ENCODE results near the gene PLBD1. TPM values are rescaled to one million over a fixed set of nuclear protein-coding genes. Genes with fewer than 3 reads are reported as not detected.

PLBD1 gene
- total RNA-seq, 1 experiment from 2014 or later, result 13.8 TPM

DNA sequence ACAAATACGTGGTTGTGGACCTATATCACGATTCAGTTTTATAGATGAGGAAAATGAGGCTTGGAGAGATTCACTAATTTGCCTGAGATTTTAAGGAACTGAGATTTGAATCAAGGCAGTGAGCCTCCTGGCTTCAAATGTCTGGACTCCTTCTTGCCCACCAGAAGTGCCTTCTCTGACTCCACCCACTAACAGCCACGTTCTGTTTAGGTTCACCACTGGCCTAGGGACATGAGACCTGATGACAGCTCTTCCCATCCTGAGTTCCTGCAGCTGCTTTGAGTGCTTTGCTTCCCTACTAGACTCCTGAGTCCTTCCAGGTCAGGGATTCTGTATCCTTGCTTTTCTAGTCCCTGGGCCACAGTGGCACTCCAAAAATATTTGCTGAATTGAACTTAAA is 57.1 kb downstream of the PLBD1 start:
- DNase-seq, result no peak
- POLR2A ChIA-PET (ENCODE audit: unreplicated experiment), result no interaction called here
- Histone ChIP-seq H2AFZ (no peak overlapping the region), H3K4me1 (replicated peaks; ENCODE audit: insufficient read depth) (peaks cover 18% of the 10 kb centered on the region), H3K9me2 (ENCODE audit: insufficient read depth) (no peaks in the 10 kb centered on the region), H4K20me1 (ENCODE audit: insufficient read depth) (no peaks in the 10 kb centered on the region), H3K9me3 (ENCODE audit: insufficient read depth, low read depth) (no peaks in the 10 kb centered on the region), H3K27ac (no peak overlapping the region), H3K4me2 (no peak overlapping the region), H3F3A (ENCODE audit: insufficient read depth, low read depth) (peaks cover 6% of the 10 kb centered on the region), H3K4me3 (no peak overlapping the region), H3K79me2 (ENCODE audit: low read depth) (no peaks in the 10 kb centered on the region), H3K27me3 (ENCODE audit: insufficient read depth, low read depth) (no peaks in the 10 kb centered on the region), H3K36me3 (ENCODE audit: low read depth) (no peaks in the 10 kb centered on the region)
- intact Hi-C loops (cut with micrococcal nuclease; ENCODE audit: unreplicated experiment), result loop anchor here (5.0 to 10.0 kb wide), 2 partner anchors 273 to 484 kb away; no protein-coding TSS in a partner anchor
- no TSS peak for BruUV-seq (replicated peaks)
- TF ChIP-seq EZH2 (IDR thresholded peaks at IDR 0.05; ENCODE audit: low read depth), result no peak
- TF ChIP-seq, protein P1, sequence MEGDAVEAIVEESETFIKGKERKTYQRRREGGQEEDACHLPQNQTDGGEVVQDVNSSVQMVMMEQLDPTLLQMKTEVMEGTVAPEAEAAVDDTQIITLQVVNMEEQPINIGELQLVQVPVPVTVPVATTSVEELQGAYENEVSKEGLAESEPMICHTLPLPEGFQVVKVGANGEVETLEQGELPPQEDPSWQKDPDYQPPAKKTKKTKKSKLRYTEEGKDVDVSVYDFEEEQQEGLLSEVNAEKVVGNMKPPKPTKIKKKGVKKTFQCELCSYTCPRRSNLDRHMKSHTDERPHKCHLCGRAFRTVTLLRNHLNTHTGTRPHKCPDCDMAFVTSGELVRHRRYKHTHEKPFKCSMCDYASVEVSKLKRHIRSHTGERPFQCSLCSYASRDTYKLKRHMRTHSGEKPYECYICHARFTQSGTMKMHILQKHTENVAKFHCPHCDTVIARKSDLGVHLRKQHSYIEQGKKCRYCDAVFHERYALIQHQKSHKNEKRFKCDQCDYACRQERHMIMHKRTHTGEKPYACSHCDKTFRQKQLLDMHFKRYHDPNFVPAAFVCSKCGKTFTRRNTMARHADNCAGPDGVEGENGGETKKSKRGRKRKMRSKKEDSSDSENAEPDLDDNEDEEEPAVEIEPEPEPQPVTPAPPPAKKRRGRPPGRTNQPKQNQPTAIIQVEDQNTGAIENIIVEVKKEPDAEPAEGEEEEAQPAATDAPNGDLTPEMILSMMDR (conservative IDR thresholded peaks at IDR 0.05), result no peak
- CTCF ChIA-PET, result no interaction called here

DNA sequence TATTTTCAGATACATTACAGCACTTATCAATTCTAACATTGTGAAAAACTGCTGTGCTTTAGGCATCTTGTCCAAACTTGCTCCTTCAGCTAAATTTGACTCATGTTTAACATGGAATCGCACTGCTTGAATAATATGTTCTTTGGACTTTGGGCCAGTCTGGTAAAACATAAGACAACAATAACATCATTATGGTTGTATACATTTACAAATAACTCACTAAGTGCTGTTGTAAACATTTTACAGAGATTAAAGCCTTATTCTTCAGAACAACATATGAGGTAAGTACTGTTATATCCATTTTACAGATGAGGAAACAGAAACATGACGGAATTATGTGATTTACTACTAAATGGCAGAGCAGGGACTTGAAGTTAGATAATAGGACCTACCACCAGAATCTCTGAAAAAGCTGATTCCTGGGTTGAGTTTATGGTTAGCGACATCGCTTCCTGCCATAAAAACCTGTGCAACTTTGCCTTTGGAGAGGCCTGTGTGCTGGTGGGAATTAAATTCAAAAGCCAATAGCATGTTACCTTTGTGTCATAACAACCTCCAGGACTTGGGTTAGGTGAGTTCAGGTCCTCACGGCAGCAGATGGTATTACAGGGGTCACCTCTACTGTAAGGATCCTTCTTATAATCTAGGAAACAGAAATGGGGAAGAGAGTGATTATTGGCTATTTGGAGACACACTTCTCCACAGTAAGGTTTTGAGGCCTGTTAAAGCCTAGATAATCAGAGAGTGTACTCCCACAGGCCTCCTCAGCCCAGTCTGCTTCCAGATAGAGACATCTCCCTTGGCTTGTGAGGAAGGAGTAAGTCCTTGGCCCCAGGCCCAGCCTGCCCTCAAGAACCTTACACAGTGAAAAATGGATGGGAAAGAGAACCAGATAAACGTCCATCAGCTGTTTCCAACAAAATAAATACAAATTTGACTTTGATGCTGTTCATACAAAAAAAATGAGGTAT is 61.8 kb downstream of the PLBD1 start:
- Histone ChIP-seq H3K79me2 (ENCODE audit: low read depth) (no peaks in the 10 kb centered on the region), H3K36me3 (ENCODE audit: low read depth) (no peaks in the 10 kb centered on the region; the same call in 1 of the 2 replicates), H3K9me3 (ENCODE audit: insufficient read depth, low read depth) (no peaks in the 10 kb centered on the region), H3K4me2 (no peak overlapping the region), H3K27me3 (ENCODE audit: insufficient read depth, low read depth) (no peaks in the 10 kb centered on the region), H3K4me3 (no peak overlapping the region), H4K20me1 (ENCODE audit: insufficient read depth) (no peaks in the 10 kb centered on the region), H3K9me2 (ENCODE audit: insufficient read depth) (no peaks in the 10 kb centered on the region), H3K27ac (no peak overlapping the region), H3K4me1 (replicated peaks; ENCODE audit: insufficient read depth) (no peaks in the 10 kb centered on the region), H2AFZ (no peak overlapping the region), H3F3A (ENCODE audit: insufficient read depth, low read depth) (no peaks in the 10 kb centered on the region)
- DNase-seq, result no peak
- ChIA-PET CTCF (no interaction called here), POLR2A (ENCODE audit: unreplicated experiment) (interaction anchor here (0.5 kb wide), 1 partner anchor 932 kb away, joined by 4 read pairs; no protein-coding TSS in a partner anchor)
- TF ChIP-seq, protein P1 (conservative IDR thresholded peaks at IDR 0.05), result no peak
- no peak for TF ChIP-seq EZH2 (IDR thresholded peaks at IDR 0.05; ENCODE audit: low read depth)
- no TSS peak for BruUV-seq (replicated peaks)
- intact Hi-C loops (cut with micrococcal nuclease; ENCODE audit: unreplicated experiment), result no loop called here

- Histone ChIP-seq H2AFZ (no peak overlapping the region), H3F3A (ENCODE audit: insufficient read depth, low read depth) (no peaks in the 10 kb centered on the region), H3K79me2 (ENCODE audit: low read depth) (no peaks in the 10 kb centered on the region), H3K27me3 (ENCODE audit: insufficient read depth, low read depth) (no peaks in the 10 kb centered on the region), H4K20me1 (ENCODE audit: insufficient read depth) (no peaks in the 10 kb centered on the region; the same call in 1 of the 2 replicates), H3K9me3 (ENCODE audit: insufficient read depth, low read depth) (no peaks in the 10 kb centered on the region), H3K27ac (no peak overlapping the region), H3K4me2 (no peak overlapping the region), H3K36me3 (ENCODE audit: low read depth) (peaks cover 20% of the 10 kb centered on the region), H3K9me2 (ENCODE audit: insufficient read depth) (no peaks in the 10 kb centered on the region), H3K4me1 (replicated peaks; ENCODE audit: insufficient read depth) (no peaks in the 10 kb centered on the region), H3K4me3 (no peak overlapping the region)
- DNase-seq, result no peak
- BruUV-seq (replicated peaks), result no TSS peak
- TF ChIP-seq EZH2 (IDR thresholded peaks at IDR 0.05; ENCODE audit: low read depth), result no peak
- TF ChIP-seq, protein P1 (conservative IDR thresholded peaks at IDR 0.05), result no peak
- intact Hi-C loops (cut with micrococcal nuclease; ENCODE audit: unreplicated experiment), result no loop called here
- ChIA-PET CTCF (no interaction called here), POLR2A (ENCODE audit: unreplicated experiment) (no interaction called here)
Observed at GRCh38 chr12:14495326-14495725, 72.4 kb downstream of the PLBD1 start.
